GM12872 (cell line): Measurements from ENCODE around the gene NUP153.

Experiments used
- CTCF ChIP-seq: IDR thresholded peaks from 3 replicates; pipeline ENCODE4 v1.5.1; 2011; ENCODE audit warnings: low read depth, mild to moderate bottlenecking, low read length, moderate library complexity; ENCODE audit not compliant: insufficient read depth

The NUP153 gene

GRCh38 chr6:17730078-17730704 is 23.5 kb upstream of the NUP153 start:
- TF ChIP-seq CTCF = no peak

- TF ChIP-seq CTCF = no peak
Measured at GRCh38 chr6:17729223-17730077, 22.7 kb upstream of the NUP153 start.

GRCh38 chr6:17728551-17729222 is 22.0 kb upstream of the NUP153 start:
- TF ChIP-seq CTCF = no peak

GRCh38 chr6:17725083-17725482 is 18.4 kb upstream of the NUP153 start:
- TF ChIP-seq CTCF = no peak

GRCh38 chr6:17724341-17724740 is 17.6 kb upstream of the NUP153 start:
- TF ChIP-seq CTCF = no peak

- no peak for TF ChIP-seq CTCF
Measured at GRCh38 chr6:17721671-17722070, 14.9 kb upstream of the NUP153 start.

GRCh38 chr6:17719323-17720041 is 12.8 kb upstream of the NUP153 start:
- no peak for TF ChIP-seq CTCF
